Choroid plexus epithelial cell (primary cell): ENCODE measurements around the gene FKBP4.

Experiments used
- DNase-seq: peaks from one replicate; pipeline ENCODE4 v3.0.0-alpha.2; 2010; ENCODE audit warnings: low read depth
- H3K4me3 ChIP-seq: 2 replicates; pipeline ENCODE4 v1.5.1; 2011; ENCODE audit warnings: low read depth, mild to moderate bottlenecking, control low read depth, low read length, moderate library complexity
- CTCF ChIP-seq: conservative IDR thresholded peaks from 2 replicates; pipeline ENCODE4 v1.5.1; 2011; ENCODE audit warnings: low read depth, mild to moderate bottlenecking, control low read depth, inconsistent platforms, low read length, moderate library complexity

FKBP4 gene

GRCh38 chr12:2779281-2779680 lies 15.5 kb upstream of the FKBP4 start:
- no peak for DNase-seq
- H3K4me3 ChIP-seq: no peak overlapping the region
- TF ChIP-seq CTCF: no peak

GRCh38 chr12:2783936-2784600 lies 10.7 kb upstream of the FKBP4 start:
- no peak overlapping the region for H3K4me3 ChIP-seq
- peak; percentile 58 for DNase-seq
- peak; percentile 94 for TF ChIP-seq CTCF

GRCh38 chr12:2785017-2785416 lies 9.8 kb upstream of the FKBP4 start:
- H3K4me3 ChIP-seq: no peak overlapping the region
- TF ChIP-seq CTCF: no peak

GRCh38 chr12:2791089-2791488 lies 3.7 kb upstream of the FKBP4 start:
- no peak for TF ChIP-seq CTCF
- no peak overlapping the region for H3K4me3 ChIP-seq
- no peak for DNase-seq

More at GRCh38 chr12:2785017-2785416, 9.8 kb upstream of the FKBP4 start:
- DNase-seq: no peak

- no peak overlapping the region for H3K4me3 ChIP-seq
- DNase-seq: no peak
- no peak for TF ChIP-seq CTCF
Observed at GRCh38 chr12:2792671-2793500, 1.9 kb upstream of the FKBP4 start.

GRCh38 chr12:2793561-2793960 lies 1.2 kb upstream of the FKBP4 start:
- no peak for DNase-seq
- no peak overlapping the region for H3K4me3 ChIP-seq
- no peak for TF ChIP-seq CTCF

- no peak for TF ChIP-seq CTCF
- peak overlapping the region; percentile 83 for H3K4me3 ChIP-seq
- DNase-seq: no peak
Observed at GRCh38 chr12:2794191-2794735, 507 bp upstream of the FKBP4 start.
